Measurements from ENCODE around the gene TRABD2A. TPM values are rescaled to one million over a fixed set of nuclear protein-coding genes. Genes with fewer than 3 reads are reported as not detected.

Gene TRABD2A
- total and polyA plus RNA-seq, 2 donors from 2014 or later = 2.1 to 3.4 TPM

DNA sequence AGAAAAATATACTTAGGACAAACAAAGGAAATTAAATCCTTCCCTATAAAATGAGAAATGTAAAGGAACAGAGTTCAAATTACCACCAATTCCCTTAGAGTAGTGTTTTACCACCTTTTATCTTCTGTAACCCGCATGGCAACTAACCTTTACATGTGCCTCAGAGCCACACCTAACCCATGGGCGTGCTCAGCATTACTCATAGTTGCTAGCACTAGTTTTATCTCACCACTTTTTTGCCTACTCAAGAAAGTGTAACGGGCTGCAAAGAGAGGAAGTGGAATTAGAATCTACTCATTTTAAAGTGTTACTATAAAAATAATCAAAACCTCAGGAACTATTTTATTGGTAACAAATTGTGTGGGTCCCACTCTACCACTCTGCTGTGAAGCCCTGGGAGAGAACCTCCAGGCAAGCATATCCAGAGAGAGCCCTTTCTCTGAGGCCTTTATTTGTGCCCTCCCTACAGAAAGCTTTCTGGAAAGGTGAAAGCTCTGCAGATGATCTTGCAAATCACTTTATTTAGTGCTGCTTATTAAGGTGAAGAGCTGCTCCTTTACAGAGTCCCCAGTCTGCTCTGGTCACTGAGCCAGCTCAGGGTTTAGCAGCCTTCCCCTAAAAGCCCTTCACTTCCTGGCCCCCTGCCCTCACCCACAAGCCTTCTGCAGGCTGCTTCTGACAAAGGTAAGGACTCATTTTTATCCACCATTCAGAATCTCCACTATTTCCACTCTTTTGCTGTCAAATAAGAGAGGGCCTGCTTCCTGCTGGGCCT, 98.8 kb downstream of the TRABD2A start:
- Histone ChIP-seq H3K27me3 (ENCODE audit: control insufficient read depth, insufficient read depth, low read length) (no peaks in the 10 kb centered on the region), H3K27ac (ENCODE audit: low read depth in 2 of 2, low read length in 2 of 2) (no peak overlapping the region), H3K36me3 (ENCODE audit: control insufficient read depth in 2 of 3, insufficient read depth in 3 of 3, low read length in 3 of 3) (no peaks in the 10 kb centered on the region), H3K4me1 (ENCODE audit: control insufficient read depth in 2 of 3, insufficient read depth in 2 of 3, low read depth in 1 of 3, low read length in 3 of 3) (no peaks in the 10 kb centered on the region), H3K4me3 (ENCODE audit: low read length in 3 of 3) (no peak overlapping the region), H3K9me3 (ENCODE audit: control insufficient read depth in 2 of 3, insufficient read depth in 1 of 3, low read length in 3 of 3) (no peaks in the 10 kb centered on the region), H3K9ac (ENCODE audit: low read length in 3 of 3) (no peak overlapping the region)
- intact Hi-C loops (cut with DNase I) = no loop called here
- DNase-seq (no peak), FAIRE-seq (no peak)
- TF ChIP-seq, protein P1, sequence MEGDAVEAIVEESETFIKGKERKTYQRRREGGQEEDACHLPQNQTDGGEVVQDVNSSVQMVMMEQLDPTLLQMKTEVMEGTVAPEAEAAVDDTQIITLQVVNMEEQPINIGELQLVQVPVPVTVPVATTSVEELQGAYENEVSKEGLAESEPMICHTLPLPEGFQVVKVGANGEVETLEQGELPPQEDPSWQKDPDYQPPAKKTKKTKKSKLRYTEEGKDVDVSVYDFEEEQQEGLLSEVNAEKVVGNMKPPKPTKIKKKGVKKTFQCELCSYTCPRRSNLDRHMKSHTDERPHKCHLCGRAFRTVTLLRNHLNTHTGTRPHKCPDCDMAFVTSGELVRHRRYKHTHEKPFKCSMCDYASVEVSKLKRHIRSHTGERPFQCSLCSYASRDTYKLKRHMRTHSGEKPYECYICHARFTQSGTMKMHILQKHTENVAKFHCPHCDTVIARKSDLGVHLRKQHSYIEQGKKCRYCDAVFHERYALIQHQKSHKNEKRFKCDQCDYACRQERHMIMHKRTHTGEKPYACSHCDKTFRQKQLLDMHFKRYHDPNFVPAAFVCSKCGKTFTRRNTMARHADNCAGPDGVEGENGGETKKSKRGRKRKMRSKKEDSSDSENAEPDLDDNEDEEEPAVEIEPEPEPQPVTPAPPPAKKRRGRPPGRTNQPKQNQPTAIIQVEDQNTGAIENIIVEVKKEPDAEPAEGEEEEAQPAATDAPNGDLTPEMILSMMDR (IDR thresholded peaks at IDR 0.05; ENCODE audit: borderline replicate concordance, extremely low read depth, insufficient read depth) = no peak

DNA sequence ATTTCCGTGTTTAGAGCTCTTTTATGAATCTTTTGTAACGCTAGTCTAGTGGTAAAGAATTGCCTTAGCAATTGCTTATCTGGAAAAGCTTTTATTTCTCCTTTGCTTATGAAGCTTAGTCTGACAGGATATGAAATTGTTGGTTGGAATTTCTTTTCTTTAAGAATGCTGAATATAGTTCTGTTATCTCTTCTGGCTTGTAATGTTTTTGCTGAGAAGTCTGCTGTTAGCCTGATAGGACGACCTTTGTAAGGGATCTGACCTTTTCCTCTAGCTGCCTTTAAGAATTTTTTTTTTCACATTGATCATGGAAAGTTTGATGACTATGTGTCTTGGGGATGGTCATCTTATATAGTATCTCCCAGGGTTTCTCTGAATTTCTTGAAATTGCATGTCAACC, 101.1 kb downstream of the TRABD2A start:
- FAIRE-seq = no peak
- Histone ChIP-seq H3K9me3 (ENCODE audit: control insufficient read depth in 2 of 3, insufficient read depth in 1 of 3, low read length in 3 of 3) (no peaks in the 10 kb centered on the region), H3K4me3 (ENCODE audit: low read length in 3 of 3) (no peak overlapping the region)

DNA sequence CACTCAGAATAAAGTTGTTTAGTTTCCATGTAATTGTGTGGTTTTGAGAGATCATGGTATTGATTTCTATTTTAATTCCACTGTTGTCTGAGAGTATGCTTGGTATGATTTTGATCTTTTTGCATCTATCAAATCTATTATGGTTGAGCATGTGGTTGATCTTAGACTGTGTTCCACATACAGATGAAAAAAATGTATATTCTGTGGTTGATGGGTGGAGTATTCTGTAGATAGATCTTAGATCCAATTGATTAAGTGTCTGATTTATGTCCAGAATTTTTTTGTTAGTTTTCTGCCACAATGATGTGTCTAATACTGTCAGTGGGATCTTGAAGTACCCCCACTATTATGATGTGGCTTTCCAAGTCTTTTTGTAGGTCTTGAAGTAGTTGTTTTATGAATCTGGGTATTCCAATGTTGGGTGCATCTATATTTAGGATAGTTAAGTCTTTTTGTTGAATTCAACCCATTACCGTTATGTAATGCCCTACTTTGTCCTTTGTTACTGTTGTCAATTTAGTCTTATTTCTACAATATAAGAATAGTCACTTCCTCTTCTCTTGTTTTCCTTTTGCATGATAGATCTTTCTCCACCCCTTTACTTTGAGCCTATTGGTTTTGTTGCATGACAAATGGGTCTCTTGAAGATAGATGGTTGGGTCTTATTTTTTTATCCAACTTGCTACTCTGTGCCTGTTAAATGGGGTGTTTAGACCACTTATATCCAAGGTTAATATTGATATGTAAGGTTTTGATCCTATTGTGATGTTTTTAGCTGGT, 101.8 kb downstream of the TRABD2A start:
- Histone ChIP-seq H3K9me3 (ENCODE audit: control insufficient read depth in 2 of 3, insufficient read depth in 1 of 3, low read length in 3 of 3) (no peaks in the 10 kb centered on the region), H3K27ac (ENCODE audit: low read depth in 2 of 2, low read length in 2 of 2) (no peak overlapping the region), H3K4me1 (ENCODE audit: control insufficient read depth in 2 of 3, insufficient read depth in 2 of 3, low read depth in 1 of 3, low read length in 3 of 3) (no peaks in the 10 kb centered on the region), H3K4me3 (ENCODE audit: low read length in 3 of 3) (no peak overlapping the region), H3K36me3 (ENCODE audit: control insufficient read depth in 2 of 3, insufficient read depth in 3 of 3, low read length in 3 of 3) (no peaks in the 10 kb centered on the region), H3K27me3 (ENCODE audit: control insufficient read depth, insufficient read depth, low read length) (no peaks in the 10 kb centered on the region), H3K9ac (ENCODE audit: low read length in 3 of 3) (no peak overlapping the region)
- FAIRE-seq = no peak
- TF ChIP-seq, protein P1 (IDR thresholded peaks at IDR 0.05; ENCODE audit: borderline replicate concordance, extremely low read depth, insufficient read depth) = no peak
- DNase-seq = no peak
- intact Hi-C loops (cut with DNase I) = no loop called here

More for the DNA sequence above, 101.1 kb downstream of the TRABD2A start:
- no peak overlapping the region for H3K9ac ChIP-seq (ENCODE audit: low read length in 3 of 3)
- intact Hi-C loops (cut with DNase I) = no loop called here
- H3K36me3 ChIP-seq (ENCODE audit: control insufficient read depth in 2 of 3, insufficient read depth in 3 of 3, low read length in 3 of 3) = no peaks in the 10 kb centered on the region
- no peaks in the 10 kb centered on the region for H3K4me1 ChIP-seq (ENCODE audit: control insufficient read depth in 2 of 3, insufficient read depth in 2 of 3, low read depth in 1 of 3, low read length in 3 of 3)
- DNase-seq = no peak
- TF ChIP-seq, protein P1 (IDR thresholded peaks at IDR 0.05; ENCODE audit: borderline replicate concordance, extremely low read depth, insufficient read depth) = no peak
- H3K27ac ChIP-seq (ENCODE audit: low read depth in 2 of 2, low read length in 2 of 2) = no peak overlapping the region
- H3K27me3 ChIP-seq (ENCODE audit: control insufficient read depth, insufficient read depth, low read length) = no peaks in the 10 kb centered on the region

Data from kidney (tissue), 14 donors.